AG04450 (cell line): ENCODE data around the gene PABPC3. TPM values are rescaled to one million over a fixed set of nuclear protein-coding genes. Genes with fewer than 3 reads are reported as not detected.

ENCODE experiments used
- CTCF ChIA-PET: fragments of 300-600, 350-600 bp; formaldehyde crosslinking; extraction: SDS; loops from one replicate; lab custom pipeline; 2022; ENCODE audit warnings: antibody characterized with exemption, inconsistent platforms; lab: Charles Lee
- POLR2A ChIA-PET: fragments of 350-600 bp; formaldehyde crosslinking; extraction: SDS; loops from one replicate; lab custom pipeline; 2021; ENCODE audit warnings: antibody characterized with exemption, inconsistent platforms; lab: Yijun Ruan, JAX
- DNase-seq: peaks from one replicate; pipeline ENCODE4 v3.0.0-alpha.2; 2011; ENCODE audit warnings: low read depth, low spot score
- H3K27ac ChIP-seq: one replicate; pipeline ENCODE4 v1.5.1; 2012; ENCODE audit warnings: low read depth, low read length, control low read depth
- H3K27me3 ChIP-seq: one replicate; pipeline ENCODE4 v1.6.0; 2012; ENCODE audit warnings: low read length; ENCODE audit not compliant: control insufficient read depth, insufficient read depth
- H3K4me3 ChIP-seq: 2 replicates; pipeline ENCODE4 v1.5.1; 2011; ENCODE audit warnings: mild to moderate bottlenecking, low read depth, low read length, control low read depth
- H3K9me3 ChIP-seq: 2 replicates; pipeline ENCODE4 v1.5.1; 2012; ENCODE audit warnings: low read length; ENCODE audit not compliant: control insufficient read depth, insufficient read depth
- CTCF ChIP-seq: IDR thresholded peaks from 2 replicates; pipeline ENCODE4 v1.5.1; 2011; ENCODE audit warnings: low read depth, low read length, control low read depth, inconsistent platforms
- polyA plus RNA-seq: library from polyadenylated mRNA; depleted of rRNA; stranded (reverse); fragments of >200 nt; gene quantifications from 2 replicates; pipeline ENCODE4 v1.2.3, GENCODE V29; 2011

The PABPC3 gene
- polyA plus RNA-seq, 1 experiment: 0.50 TPM

DNA sequence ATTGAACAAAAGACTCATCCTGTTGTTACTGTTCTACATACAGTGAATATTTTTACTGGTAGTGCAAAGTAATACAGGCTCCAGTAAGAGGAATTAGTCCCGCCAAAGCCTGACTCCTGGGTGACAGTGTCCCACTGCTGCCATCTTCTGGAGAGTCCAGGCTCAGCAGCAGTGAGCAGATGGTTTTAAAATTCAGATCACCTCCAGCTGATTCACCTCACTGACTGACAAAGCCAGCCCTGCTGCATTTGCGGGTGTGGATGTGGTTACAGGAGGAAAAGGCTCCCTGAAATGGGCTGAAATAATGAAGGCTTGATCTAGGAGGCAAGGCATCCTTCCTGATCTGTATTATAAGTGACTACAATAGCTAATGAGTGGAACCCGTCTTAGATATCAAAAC is 18.3 kb downstream of the PABPC3 start:
- Histone ChIP-seq H3K4me3 (no peak overlapping the region), H3K27me3 (peaks cover 4% of the 10 kb centered on the region), H3K9me3 (no peaks in the 10 kb centered on the region), H3K27ac (no peak overlapping the region)
- ChIA-PET CTCF (interaction anchor here (0.5 to 3.6 kb wide), 22 partner anchors 7 to 1156 kb away, joined by 3 to 21 read pairs (median 5); partner anchors contain the start of genes AMER2 and PABPC3), POLR2A (no interaction called here)
- peak; percentile 94 for TF ChIP-seq CTCF
- DNase-seq: peak; percentile 50

DNA sequence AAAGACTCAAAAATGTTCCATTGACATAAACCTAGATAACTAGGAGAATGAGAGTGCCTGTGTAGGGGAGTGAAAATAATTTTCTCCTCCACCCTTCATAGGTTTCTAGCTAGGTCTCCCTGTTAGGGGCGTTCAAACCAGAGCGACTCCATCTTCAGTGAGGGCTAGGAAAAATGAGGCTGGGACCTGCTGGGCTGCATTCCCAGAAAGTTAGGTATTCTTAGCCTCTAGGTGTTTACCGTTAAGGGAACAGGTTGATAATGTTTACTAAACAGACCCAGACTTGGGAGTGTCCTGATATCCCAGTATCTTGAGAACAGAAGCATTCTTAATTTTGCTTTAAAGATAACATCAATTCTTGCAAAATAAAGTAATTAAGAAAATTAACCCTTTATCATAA is 20.1 kb downstream of the PABPC3 start:
- H3K27ac ChIP-seq: no peak overlapping the region
- peaks cover 4% of the 10 kb centered on the region for H3K27me3 ChIP-seq
- H3K4me3 ChIP-seq: no peak overlapping the region
- CTCF ChIA-PET: interaction anchor here (0.6 kb wide), 1 partner anchor 266 kb away, joined by 4 read pairs; no protein-coding TSS in a partner anchor
- DNase-seq: no peak
- no peak for TF ChIP-seq CTCF
- POLR2A ChIA-PET: no interaction called here
- H3K9me3 ChIP-seq: no peaks in the 10 kb centered on the region

DNA sequence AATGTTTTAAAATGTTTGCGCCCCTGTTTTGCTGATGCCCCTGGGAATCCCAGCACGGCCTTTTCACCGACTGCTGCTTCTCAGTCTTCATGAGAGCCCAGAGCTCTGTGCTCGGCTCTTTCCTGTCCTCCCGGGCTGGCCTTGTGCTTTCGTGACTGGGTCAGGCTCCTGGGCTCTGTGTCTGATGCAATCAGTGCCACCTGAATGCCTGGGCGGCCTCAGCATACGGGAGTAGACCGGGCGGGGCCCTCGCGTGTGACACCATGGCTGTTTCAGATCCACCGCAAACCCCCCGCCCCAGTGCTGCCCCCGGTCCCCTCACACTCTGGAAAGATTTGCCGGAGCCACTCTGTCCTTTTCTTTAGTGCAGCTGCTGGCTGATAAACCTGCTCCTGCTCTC is 21.4 kb downstream of the PABPC3 start:
- H3K4me3 ChIP-seq: no peak overlapping the region
- ChIA-PET CTCF (no interaction called here), POLR2A (no interaction called here)
- H3K27ac ChIP-seq: no peak overlapping the region
- no peaks in the 10 kb centered on the region for H3K27me3 ChIP-seq
- no peaks in the 10 kb centered on the region for H3K9me3 ChIP-seq
- TF ChIP-seq CTCF: no peak
- DNase-seq: no peak

GRCh38 chr13:25118378-25118905 is 22.5 kb downstream of the PABPC3 start:
- no peaks in the 10 kb centered on the region for H3K9me3 ChIP-seq
- no peaks in the 10 kb centered on the region for H3K27me3 ChIP-seq
- TF ChIP-seq CTCF: no peak
- ChIA-PET CTCF (no interaction called here), POLR2A (interaction anchor here (0.5 kb wide), 2 partner anchors 14 to 356 kb away, joined by 3 to 4 read pairs; no protein-coding TSS in a partner anchor)
- no peak overlapping the region for H3K4me3 ChIP-seq
- no peak for DNase-seq
- H3K27ac ChIP-seq: no peak overlapping the region

- no peaks in the 10 kb centered on the region for H3K9me3 ChIP-seq
- peaks cover 2% of the 10 kb centered on the region for H3K27me3 ChIP-seq
- H3K27ac ChIP-seq: no peak overlapping the region
- DNase-seq: no peak
- ChIA-PET CTCF (interaction anchor here (0.6 to 2.3 kb wide), 2 partner anchors 18 to 734 kb away, joined by 3 to 6 read pairs; no protein-coding TSS in a partner anchor), POLR2A (no interaction called here)
- TF ChIP-seq CTCF: no peak
- no peak overlapping the region for H3K4me3 ChIP-seq
These were observed 35.0 kb downstream of the PABPC3 start for GRCh38 chr13:25130944-25131343.
